GM21717 (cell line): Measurements from ENCODE around the gene MACROD1.

Experiments
- ATAC-seq: cut with Tn5 transposase; IDR thresholded peaks from one replicate; pipeline ENCODE4 v1.9.1; 2021; ENCODE audit warnings: mild to moderate bottlenecking, moderate library complexity; ENCODE audit not compliant: unreplicated experiment

MACROD1 gene

DNA sequence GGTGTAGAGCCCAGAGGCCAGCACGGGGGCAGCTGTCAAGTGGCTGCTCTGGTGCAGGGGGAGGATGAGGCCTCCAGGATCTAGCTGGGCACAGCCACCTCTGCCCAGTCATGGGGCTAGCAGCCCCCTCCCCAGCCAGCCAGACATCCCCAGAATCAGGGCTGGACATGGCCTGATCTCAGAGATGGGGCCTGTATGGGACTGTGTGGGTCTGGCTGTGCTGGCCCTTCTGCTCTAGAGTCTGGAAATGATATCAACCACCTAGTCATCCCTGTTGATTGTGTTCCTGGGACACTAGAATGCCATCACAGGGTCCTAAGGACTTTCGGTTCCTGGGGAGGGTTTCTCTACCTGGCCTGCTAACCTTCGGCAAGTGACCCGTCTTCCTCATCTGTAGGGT lies 127.4 kb downstream of the MACROD1 start:
- ATAC-seq, result no peak

DNA sequence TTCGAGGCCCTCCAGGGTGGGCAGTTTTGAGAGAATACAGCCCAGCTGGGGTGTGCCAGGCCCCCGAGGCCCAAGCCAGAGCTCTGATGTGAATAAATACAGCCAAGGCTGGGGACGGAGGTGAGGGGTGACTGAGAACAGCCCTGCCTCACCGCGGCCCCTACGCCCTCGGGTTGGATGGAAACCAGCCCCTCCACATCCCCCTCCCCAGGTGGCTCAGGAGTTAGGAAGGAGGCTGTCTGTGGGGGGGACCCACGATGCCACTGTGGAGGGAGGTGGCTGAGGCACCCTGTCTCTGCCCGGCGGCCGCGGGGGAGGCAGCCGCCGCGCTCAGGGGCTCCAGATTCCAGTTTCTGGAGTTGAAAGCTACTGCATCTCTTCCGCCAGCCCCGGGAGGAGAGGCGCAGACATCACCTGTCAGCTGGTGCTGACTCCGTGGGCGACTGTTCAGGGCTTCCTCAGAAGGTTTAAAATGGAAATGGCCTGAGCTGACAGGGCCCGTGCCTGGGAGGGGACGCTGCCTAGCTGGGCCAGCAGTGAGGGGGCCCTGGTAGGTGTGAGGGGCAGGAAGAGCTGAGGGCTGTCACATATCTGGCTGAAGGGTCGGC lies 128.8 kb downstream of the MACROD1 start:
- no peak for ATAC-seq

DNA sequence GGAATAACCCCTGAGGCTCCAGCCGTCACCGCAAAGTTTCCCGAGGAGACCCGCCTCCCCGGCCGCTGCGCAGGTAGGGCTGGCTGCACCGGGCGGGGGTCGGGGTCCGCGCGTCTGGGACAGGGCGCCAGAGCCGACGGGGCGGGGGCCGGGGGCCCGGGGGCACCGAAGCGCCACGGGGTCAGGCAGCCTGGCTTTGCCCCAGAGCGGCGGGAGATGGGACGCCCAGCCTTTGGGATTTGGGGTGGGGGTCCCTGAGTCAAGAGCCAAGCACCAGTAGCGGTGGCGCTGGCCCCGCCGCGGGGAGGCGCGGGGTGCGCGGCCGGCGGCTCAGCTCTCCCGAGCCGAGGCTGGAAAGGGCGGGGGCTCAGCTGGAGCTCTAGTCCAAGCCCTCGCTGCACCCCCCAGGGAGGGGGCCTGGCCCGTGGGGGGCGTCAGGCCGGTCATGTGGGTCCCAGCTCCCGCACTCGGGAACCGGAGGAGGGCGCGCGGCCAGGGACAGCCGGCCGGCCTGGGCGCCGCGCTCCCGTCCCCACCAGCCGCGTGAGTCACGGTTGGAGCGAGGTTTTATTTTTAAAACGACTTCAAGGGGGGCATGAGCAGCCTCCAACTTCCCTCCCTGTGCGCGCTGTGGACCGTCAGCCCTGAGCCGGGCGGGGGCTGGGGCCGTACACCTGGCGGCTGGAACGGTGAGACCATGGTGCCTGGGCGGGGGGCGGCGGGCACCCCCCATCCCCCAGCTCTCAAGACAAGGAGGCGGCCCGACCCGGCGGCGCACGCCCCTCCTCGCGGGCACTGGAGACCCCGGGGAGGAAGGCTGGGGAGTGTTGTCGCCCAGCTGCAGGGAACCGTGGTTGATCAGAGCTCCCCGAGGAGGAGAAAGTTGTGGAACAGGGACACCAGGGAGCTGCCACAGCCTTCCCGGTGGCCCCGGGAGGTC lies 129.6 kb downstream of the MACROD1 start:
- ATAC-seq, result no peak

DNA sequence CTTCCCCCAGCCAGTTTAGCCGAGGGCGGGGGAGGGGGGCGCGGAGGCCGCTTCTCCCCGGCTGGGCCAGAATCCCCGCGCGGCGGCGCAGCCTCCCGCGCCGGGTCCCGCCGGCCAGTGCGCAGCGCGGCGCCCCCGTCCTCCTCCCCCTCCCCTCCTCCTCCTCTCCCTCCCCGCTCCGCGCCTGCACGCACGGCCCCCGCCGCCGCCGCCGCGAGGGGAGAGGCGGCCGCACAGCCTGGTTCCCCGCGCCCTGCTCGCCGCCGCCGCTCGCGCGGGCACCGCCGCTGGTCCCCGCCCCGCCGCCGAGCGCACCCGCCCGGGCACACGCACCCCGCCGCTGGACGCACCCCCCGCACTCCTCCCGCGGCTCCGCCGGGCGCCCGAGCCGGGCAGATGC lies 130.3 kb downstream of the MACROD1 start, which contains the start of gene FLRT1:
TSS of gene FLRT1 (plus strand) at position 356 of the 400 bp plus-strand sequence. CDS start 80,337 bp downstream, outside the sequence.
- no peak for ATAC-seq

DNA sequence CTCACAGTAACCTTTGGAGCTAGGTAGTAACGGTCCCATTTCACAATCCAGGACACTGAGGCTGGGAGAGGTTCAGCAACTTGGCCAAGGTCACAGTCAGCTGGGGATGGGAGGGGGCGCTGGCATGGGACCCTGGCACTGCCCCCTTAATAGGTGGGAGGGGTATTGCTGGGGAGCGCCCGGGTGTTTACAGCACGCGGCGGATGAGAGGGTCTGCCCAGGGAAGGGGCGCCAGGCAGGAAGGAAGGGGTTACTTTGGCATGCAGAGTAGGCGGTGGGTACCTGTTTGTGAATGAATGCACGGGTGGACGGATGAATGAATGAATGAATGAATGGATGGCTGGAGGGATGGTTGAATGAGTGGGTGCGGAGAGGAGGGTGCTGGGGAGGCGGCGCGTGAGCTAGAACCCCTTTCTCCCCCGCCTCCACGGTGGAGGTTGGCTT lies 130.8 kb downstream of the MACROD1 start:
- no peak for ATAC-seq

DNA sequence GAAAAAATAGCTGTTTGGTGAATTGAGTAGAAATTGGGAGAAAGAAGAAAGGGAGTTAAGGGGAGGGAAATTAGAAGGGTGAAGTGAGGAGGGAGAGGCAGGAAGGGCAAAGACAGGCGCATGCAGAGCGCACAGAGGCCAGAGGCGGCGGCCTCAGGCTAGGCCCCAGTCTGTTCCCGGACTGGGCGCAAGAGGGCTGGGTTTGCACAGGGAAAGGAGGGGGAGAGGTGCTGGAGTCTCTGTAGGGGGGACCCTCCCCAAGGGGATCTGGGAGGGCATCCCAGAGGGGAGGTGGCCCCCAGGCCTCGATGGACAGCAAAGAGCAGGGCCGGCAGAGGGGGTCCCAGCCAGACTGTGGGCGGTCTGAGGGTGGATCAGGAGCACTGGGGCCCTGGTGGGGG lies 131.5 kb downstream of the MACROD1 start:
- ATAC-seq, result no peak

DNA sequence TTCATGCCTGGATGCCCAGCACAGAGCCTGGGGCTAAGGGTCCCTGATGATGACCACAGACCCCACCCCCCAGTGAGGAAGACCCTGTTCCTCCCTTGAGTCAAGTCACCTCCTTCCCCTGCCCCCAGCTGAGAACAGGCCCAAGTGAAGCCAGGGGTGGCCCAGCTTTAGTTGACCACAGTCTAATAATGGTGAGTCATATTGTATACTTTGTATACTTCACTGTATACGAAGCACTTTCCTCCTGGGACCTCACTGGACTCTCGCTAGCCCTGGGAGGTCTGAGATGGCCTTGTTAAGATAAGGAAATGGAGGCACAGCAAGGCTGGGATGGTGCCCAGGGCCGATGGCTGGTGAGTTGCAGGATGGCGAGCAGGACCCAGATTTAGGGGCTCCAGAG lies 133.9 kb downstream of the MACROD1 start:
- no peak for ATAC-seq

DNA sequence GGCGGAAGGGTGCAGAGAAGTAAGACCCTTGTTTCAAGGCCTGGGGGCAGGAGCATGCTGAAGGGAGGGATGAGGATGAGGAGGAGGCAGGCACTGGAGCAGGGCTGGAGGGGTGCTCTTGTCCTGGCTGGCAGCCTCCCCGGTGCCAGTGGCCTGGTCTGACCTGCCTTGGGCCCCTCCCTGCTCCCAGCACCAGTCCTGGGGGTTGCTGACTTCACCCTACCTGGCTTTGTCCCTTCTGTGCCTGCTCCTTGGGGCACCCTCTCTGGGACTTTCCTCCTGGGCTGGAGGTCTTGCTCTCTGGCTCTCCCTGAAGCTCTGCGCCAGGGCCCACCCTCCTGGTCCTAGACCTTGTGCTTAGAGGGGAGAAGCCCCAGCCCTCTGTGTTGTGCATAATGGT lies 134.9 kb downstream of the MACROD1 start:
- no peak for ATAC-seq

DNA sequence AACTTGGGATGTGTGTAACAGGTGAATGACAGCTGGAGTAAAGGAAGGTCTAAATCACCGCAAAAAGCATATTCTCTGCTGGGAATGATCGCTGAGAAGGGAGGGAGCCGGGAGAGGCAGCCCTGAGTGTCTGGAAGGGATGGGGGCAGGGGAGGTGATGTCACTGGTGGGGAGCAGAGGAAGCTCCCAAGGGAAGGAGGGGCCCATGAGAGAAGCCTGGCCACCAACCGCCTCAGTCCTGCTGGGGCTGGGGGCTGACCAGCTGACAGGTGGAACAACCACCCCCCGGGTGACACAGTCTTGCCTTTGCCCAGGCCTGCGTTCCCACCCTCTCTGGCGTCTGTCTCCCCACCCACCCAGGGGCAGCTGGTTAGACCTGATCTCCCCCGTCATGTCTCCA lies 136.1 kb downstream of the MACROD1 start:
- no peak for ATAC-seq

DNA sequence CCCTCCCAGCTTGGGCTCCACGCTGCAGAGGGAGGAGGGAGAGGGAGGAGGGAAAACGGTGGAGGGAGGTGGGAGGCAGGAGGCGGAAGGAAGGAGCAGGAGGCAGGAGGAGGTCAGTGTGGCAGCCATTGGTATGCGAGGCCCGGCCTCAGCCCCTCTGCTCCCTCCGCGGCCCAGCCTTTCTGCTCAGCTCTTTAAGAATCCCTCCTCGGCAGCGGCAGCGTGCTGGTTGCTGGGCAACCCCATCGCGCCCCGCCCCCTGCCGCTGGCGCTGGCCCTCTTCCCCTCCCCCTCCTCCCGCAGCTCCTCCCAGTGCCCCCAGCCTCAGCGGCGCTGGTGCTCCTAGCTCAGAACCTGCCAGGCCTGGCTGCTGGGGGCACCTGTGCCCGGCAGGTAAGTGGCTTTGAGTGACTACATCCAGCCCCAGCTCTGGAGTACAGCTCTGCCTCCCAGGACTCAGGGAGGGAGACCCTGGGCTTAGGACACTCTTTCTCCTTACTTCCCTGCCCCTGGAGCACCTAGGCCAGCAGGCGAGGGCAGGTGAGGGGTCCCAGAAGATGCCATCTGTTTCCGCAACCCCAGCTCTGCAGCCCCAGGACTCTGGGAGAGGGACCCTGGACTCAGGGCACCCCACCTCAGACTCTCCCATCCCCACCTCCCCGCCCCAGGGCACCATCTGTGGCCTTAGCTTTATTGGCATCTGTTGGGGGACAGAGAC lies 137.4 kb downstream of the MACROD1 start:
- no peak for ATAC-seq

DNA sequence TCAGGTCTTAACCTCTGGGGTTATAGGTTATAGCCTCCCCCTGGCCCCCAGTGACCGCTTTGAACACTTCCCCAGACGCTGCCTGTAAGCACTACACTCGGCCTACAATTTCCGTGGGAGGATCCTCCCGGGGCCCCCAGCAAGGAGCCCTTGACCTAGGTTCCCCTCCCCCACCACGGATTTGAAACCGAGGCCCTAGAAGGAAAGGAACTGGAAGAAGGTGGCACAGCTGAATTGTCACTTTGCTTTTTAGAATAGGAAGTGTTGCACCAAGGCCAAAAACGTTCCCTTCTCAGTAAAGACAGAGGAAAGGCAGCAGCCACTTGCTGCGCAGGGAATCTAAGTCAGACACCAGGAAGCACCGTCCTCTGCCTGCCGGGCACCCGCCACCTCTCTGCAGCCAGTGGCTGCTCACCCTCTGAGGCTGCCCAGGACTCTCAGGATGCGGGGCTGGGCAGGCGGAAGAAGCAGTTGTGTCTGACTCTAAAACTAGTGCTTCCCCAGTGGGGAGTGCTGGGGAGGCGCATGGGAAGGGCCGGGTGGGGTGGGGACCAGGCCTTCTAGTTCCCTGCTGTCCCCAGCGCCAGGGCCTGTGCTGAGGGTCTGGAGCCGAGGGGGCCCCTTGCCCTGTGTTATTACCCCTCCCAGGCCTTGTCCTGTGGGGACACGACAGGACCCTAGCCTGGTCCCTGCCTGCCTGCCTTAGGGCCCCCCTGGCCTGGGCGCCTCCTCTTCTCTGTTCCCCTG lies 138.1 kb downstream of the MACROD1 start:
- no peak for ATAC-seq

DNA sequence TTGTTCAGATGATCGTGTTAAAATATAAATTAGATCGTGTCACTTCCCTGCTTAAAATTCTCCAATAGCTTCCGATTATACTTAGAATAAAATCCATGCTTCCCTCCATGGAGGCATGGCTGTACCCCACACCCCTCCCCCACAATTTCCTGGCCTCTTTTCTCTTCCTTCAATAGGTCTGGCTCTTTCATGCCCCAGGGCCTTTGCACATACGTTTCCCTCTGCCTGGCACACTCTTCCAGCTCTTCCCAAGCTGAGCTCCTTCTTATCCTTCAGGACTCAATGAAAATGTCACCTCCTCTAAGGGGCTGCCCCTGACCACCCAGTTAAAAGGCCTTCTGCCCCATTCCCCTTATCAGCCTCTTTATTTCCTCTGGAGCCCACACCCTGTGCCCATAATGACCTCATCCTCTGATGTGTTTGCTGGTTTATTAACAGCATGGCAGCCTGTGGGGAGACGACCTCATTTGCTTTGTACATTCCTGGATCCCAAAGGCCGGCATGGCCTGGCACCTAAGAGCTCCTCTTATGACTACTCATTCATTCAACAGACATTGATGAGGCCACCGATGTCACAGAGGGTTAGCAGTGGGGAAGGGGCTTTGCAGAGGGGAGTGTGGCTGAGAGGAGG lies 139.2 kb downstream of the MACROD1 start:
- no peak for ATAC-seq

DNA sequence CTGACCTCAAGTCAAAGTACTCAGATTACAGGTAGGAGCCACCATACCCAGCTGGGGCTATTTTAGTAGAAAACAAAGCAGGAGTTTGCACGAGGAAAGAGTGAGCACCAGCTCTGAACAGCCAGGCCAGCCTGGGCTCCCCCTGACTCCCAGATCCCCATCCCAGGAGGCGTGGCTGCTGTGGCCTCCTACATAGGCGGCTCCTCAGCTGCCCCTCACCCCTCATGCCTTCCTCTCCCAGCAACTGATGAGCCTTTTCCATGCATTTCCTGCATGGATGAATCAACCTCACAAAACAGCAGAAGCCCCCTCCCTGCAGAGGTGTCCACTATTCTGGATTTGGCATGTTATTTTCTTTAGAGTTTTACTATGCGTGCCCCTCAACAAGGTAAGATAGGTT lies 140.7 kb downstream of the MACROD1 start:
- ATAC-seq, result no peak

DNA sequence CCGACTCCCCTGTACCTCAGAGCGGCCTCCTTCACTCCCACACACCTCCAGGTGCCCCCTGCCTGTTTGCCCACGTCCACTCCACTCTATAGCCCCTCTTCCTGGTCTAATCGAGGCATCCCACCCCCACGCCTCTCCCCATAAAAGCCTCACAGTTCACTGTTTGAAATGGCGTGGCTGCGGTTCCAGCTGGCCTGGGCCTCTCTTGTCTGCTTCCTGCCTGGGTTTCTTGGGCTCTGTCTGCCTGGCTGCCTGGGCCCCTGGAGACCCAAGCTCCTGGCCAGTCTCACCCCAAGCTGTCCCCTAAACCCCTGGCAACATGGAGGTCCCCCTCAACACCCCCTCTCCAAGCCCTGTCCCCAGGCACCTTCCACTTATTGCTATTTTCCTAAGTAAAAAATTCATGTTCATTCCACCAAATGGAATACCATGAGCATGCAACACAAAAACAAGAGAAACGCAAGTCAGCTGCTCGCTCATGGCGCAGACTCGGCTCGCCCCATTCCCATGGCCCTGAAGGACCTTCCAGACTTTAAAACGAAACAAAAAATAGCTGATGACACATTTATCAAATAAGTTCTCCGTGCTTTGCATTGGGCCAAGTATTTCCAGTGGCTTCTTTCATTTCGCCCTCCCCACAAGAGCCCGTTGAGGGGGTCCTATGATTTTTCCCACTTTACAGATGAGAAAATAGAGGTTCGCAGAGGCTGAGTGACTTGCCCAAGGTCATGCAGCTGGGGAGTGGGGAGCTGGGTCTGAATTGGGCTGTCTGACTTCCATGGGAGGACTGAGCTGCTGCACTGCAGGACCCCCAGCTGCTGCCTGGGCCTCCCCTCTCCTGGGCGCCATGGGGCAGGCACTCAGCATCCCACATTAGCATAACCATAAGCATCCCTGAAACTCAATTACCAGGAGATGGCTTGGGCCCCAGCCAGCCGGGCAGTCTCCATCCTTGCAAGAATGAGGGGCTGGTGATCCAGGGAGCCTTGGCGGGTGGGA lies 141.9 kb downstream of the MACROD1 start:
- no peak for ATAC-seq

DNA sequence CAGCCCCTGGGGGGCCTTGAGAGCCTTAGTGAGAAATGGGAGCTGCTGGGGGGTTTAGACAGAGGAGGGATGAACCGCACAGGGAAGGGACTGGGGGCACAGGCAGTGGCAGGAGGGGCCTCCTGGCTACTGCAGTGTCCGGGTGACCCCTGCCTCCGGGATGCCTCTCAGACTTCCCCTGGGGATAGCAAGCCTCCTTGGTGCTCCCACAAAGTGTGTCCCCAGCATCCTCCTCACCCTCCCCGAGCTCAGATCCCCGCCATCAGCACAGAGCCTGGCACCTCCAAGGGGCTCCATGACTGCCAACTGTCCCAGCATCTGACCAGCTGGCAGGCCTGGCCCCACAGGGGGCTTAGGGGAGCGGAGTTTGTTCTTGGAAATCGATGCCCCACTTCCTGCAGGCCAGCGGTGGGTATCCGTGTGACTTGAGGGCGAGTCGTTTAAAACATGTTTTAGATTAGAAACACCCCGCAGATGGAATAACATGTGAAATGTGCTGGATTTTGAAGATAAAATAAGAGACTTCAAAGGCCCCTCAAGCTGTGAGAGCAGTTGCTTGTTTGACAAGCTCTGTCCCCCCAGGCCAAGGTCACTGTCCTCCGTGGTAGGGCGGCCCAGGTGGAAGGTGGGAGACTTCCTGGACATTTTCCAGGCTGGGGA lies 143.7 kb downstream of the MACROD1 start:
- no peak for ATAC-seq

DNA sequence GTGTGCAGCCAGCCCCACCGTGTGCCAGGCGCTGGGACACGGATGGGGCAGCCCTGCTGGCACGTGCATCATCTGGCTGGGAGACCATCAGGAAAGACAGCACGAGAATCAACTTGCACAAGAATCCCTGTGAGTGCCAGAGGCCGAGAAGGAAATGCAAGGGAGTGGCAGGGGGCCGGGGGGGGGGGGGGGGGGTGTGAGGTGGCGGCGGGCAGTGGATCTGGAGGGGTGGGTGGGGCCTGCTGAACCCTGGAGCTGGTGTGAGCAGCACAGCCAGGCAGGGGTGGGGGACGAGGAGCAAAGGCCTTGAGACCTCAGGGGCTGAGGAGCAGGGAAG lies 144.2 kb downstream of the MACROD1 start:
- no peak for ATAC-seq

DNA sequence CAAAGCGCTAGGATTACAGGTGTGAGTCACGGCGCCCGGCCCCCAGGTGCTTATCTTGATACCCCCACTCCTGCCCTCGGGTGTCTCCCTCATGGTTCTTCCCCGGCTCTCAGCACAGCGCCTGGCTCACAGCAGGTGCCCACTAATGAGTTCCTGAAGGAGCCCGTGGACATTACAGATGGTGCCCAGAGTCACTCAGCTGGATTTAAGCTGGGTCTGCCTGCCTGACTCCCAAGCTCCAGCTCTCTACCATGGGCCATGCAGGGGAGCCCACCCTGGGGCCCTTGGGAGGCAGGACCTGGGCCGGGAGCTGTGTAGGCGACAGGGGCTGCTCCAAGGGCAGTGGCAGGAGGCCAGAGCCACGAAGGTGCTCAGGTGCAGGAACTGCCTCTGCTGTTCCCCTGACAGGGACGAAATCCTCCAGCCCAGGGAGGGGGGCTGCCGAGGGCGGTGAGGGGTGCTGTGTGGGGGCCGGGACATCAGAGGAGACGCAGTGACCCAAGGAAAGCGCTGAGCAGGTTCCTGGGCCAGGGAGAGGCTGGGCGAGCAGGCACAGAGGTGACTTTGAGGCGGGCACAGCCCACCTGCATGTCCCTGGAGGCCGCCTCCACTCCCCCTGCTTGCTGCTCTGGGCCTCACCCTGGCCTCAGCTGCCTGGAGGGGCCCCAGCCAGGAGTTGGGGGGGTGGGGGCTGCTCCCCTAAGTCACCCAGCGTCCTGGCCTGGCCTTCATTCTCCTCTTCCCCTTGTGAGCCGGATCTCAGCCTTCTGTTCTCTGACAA lies 144.7 kb downstream of the MACROD1 start:
- ATAC-seq, result no peak
